Measurements from ENCODE around the gene TFEB.

- TF ChIP-seq MAX (IDR thresholded peaks at IDR 0.05) (no peak), TEAD4 (IDR thresholded peaks at IDR 0.05) (no peak), EP300 (IDR thresholded peaks at IDR 0.05; ENCODE audit: borderline replicate concordance) (no peak)
Observed at GRCh38 chr6:41700463-41701347, 34.7 kb downstream of the TFEB start.

All from Ishikawa (cell line).